ENCODE measurements around the gene HS3ST1.

Gene HS3ST1

DNA sequence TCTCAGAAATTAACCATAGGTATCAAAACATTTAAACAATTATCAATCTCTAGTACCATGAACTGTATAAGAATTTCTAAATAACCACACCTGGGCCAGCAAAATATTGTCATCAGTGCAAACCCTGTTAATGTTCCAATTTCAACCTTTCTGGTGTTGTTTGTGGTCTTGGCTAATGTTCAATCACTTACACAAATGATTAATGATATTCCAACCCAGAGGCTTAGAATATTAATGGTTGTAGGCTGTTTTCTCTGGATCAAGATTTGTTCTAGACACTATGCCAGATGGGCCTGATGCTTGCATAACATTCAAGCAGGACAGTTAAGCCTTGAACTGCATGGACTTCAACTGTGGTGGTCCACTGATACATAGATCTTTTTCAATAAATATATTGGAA is 69.1 kb downstream of the HS3ST1 start:
- no peak for TF ChIP-seq SPI1 (IDR thresholded peaks at IDR 0.05; ENCODE audit: low read depth, low read length)
- TF ChIP-seq POLR2A (IDR thresholded peaks at IDR 0.05; ENCODE audit: low read depth, low read length), result no peak
- TF ChIP-seq PAX5 (IDR thresholded peaks at IDR 0.05; ENCODE audit: insufficient read depth, low read length, severe bottlenecking), result no peak
- TF ChIP-seq POU2F2 (IDR thresholded peaks at IDR 0.05; ENCODE audit: low read depth, low read length), result no peak
- TF ChIP-seq POLR2AphosphoS5 (IDR thresholded peaks at IDR 0.05; ENCODE audit: low read depth, low read length), result no peak
- TF ChIP-seq TAF1 (IDR thresholded peaks at IDR 0.05; ENCODE audit: low read depth, low read length), result no peak
- FAIRE-seq, result no peak
- no peak for DNase-seq (ENCODE audit: insufficient read length, low spot score)

DNA sequence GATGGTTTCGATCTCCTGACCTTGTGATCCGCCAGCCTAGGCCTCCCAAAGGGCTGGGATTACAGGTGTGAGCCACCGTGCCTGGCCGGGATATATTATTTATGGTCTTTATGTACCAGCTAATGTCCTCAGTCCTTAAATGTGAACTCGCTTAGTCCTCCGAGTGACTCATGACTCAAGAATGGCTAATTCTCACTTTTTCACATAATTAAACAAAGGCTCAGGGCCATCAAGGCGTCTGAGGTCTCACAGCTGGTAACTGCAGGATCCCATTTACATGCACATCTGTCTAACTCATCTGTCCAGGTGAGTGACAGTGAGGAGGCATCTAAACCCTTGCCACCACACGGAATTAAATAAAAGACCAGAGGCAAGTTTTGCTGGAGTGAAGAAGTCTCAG is 73.5 kb downstream of the HS3ST1 start:
- no peak for FAIRE-seq
- DNase-seq (ENCODE audit: insufficient read length, low spot score), result no peak
- no peak for TF ChIP-seq PAX5 (IDR thresholded peaks at IDR 0.05; ENCODE audit: insufficient read depth, low read length, severe bottlenecking)
- TF ChIP-seq POU2F2 (IDR thresholded peaks at IDR 0.05; ENCODE audit: low read depth, low read length), result no peak
- no peak for TF ChIP-seq SPI1 (IDR thresholded peaks at IDR 0.05; ENCODE audit: low read depth, low read length)
- no peak for TF ChIP-seq POLR2A (IDR thresholded peaks at IDR 0.05; ENCODE audit: low read depth, low read length)
- no peak for TF ChIP-seq TAF1 (IDR thresholded peaks at IDR 0.05; ENCODE audit: low read depth, low read length)
- no peak for TF ChIP-seq POLR2AphosphoS5 (IDR thresholded peaks at IDR 0.05; ENCODE audit: low read depth, low read length)

GRCh38 chr4:11354531-11354930 is 74.2 kb downstream of the HS3ST1 start:
- no peak for DNase-seq (ENCODE audit: insufficient read length, low spot score)
- FAIRE-seq, result no peak
- TF ChIP-seq SPI1 (IDR thresholded peaks at IDR 0.05; ENCODE audit: low read depth, low read length) (no peak), POLR2A (IDR thresholded peaks at IDR 0.05; ENCODE audit: low read depth, low read length) (no peak), POLR2AphosphoS5 (IDR thresholded peaks at IDR 0.05; ENCODE audit: low read depth, low read length) (no peak), TAF1 (IDR thresholded peaks at IDR 0.05; ENCODE audit: low read depth, low read length) (no peak), PAX5 (IDR thresholded peaks at IDR 0.05; ENCODE audit: insufficient read depth, low read length, severe bottlenecking) (no peak), POU2F2 (IDR thresholded peaks at IDR 0.05; ENCODE audit: low read depth, low read length) (no peak)

- TF ChIP-seq POLR2A (IDR thresholded peaks at IDR 0.05; ENCODE audit: low read depth, low read length) (no peak), POU2F2 (IDR thresholded peaks at IDR 0.05; ENCODE audit: low read depth, low read length) (no peak), TAF1 (IDR thresholded peaks at IDR 0.05; ENCODE audit: low read depth, low read length) (no peak), POLR2AphosphoS5 (IDR thresholded peaks at IDR 0.05; ENCODE audit: low read depth, low read length) (no peak), PAX5 (IDR thresholded peaks at IDR 0.05; ENCODE audit: insufficient read depth, low read length, severe bottlenecking) (no peak), SPI1 (IDR thresholded peaks at IDR 0.05; ENCODE audit: low read depth, low read length) (no peak)
- FAIRE-seq, result no peak
Observed at GRCh38 chr4:11348449-11349088, 80.1 kb downstream of the HS3ST1 start.

DNA sequence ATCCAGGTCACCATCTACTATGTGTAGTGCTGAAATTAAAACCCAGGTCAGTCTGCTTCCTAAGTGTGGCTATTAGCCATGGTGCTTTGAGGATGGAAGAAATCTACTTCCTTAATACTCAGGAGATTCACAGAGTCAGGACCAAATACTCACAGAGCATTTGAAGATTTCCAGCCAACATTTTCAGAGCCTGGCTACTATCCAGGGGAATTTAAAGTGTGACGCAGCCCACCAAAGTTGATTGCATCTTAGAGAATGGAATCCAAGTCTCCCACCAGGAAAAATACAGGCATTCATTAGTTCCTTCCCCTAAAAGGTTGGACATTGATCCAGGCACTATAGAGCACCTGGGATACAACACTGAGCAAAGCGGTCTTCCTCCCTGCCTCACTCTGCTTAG is 83.8 kb downstream of the HS3ST1 start:
- DNase-seq (ENCODE audit: insufficient read length, low spot score), result no peak
- no peak for FAIRE-seq
- TF ChIP-seq TAF1 (IDR thresholded peaks at IDR 0.05; ENCODE audit: low read depth, low read length) (no peak), PAX5 (IDR thresholded peaks at IDR 0.05; ENCODE audit: insufficient read depth, low read length, severe bottlenecking) (no peak), POLR2A (IDR thresholded peaks at IDR 0.05; ENCODE audit: low read depth, low read length) (no peak), POU2F2 (IDR thresholded peaks at IDR 0.05; ENCODE audit: low read depth, low read length) (no peak)

More at GRCh38 chr4:11348449-11349088, 80.1 kb downstream of the HS3ST1 start:
- DNase-seq (ENCODE audit: insufficient read length, low spot score), result no peak

DNA sequence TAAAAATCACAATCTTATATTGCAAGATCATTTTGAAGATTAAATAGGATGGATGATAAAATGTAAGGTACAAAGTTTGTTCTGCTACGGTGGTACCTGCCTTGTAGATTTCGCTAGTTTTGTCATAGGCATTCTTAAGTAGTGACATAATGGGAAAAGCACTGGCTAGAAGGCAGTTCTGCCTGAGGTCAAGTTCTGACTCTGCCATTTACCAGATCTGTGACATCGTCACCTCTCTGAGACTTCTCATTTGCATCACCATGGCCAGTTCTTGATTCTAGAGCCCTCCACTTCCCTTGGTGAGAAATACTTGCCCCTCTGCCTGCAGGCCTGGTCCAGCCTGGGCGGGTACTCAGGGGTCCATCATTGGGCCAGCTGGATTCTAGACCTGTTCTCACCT is 85.2 kb downstream of the HS3ST1 start:
- TF ChIP-seq POU2F2 (IDR thresholded peaks at IDR 0.05; ENCODE audit: low read depth, low read length), result no peak
- DNase-seq (ENCODE audit: insufficient read length, low spot score), result no peak
- FAIRE-seq, result no peak

Data from GM12891 (cell line).